SK-N-SH treated with all-trans-retinoic acid at 6 μM for 48 hours (cell line): Measurements from ENCODE around the gene SYNE1.
A peak's percentile ranks its signal among the peaks of the same experiment; 100 is the strongest.

Source experiments
- OSR1 ChIP-seq: fragments of 250-450 bp; sonication (Bioruptor Pico); IDR thresholded peaks from 2 replicates; pipeline ENCODE4 v1.8.0; 2022; ENCODE audit warnings: moderate library complexity, mild to moderate bottlenecking, inconsistent platforms
- PPARA ChIP-seq: fragments of 250-450 bp; sonication (Bioruptor Pico); IDR thresholded peaks from 2 replicates; pipeline ENCODE4 v1.5.0; 2020; ENCODE audit warnings: mild to moderate bottlenecking, borderline replicate concordance
- RARB ChIP-seq: fragments of 250-450 bp; sonication (Bioruptor Pico); IDR thresholded peaks from 2 replicates; pipeline ENCODE4 v1.8.0; 2021; ENCODE audit warnings: mild to moderate bottlenecking, moderate library complexity
- SNAI2 ChIP-seq: fragments of 250-450 bp; sonication (Bioruptor Pico); IDR thresholded peaks from 2 replicates; pipeline ENCODE4 v1.5.0; 2020; ENCODE audit warnings: mild to moderate bottlenecking, moderate library complexity
- TCF4 ChIP-seq: fragments of 250-450 bp; sonication (Bioruptor Pico); IDR thresholded peaks from 2 replicates; pipeline ENCODE4 v1.8.0; 2021; ENCODE audit warnings: mild to moderate bottlenecking, moderate library complexity, borderline replicate concordance
- TF ChIP-seq, protein P1 (sequence below): fragments of 250-450 bp; sonication (Bioruptor Pico); IDR thresholded peaks from 2 replicates; pipeline ENCODE4 v1.8.0; 2021; ENCODE audit warnings: low read depth, mild to moderate bottlenecking, moderate library complexity, borderline replicate concordance

DNA sequence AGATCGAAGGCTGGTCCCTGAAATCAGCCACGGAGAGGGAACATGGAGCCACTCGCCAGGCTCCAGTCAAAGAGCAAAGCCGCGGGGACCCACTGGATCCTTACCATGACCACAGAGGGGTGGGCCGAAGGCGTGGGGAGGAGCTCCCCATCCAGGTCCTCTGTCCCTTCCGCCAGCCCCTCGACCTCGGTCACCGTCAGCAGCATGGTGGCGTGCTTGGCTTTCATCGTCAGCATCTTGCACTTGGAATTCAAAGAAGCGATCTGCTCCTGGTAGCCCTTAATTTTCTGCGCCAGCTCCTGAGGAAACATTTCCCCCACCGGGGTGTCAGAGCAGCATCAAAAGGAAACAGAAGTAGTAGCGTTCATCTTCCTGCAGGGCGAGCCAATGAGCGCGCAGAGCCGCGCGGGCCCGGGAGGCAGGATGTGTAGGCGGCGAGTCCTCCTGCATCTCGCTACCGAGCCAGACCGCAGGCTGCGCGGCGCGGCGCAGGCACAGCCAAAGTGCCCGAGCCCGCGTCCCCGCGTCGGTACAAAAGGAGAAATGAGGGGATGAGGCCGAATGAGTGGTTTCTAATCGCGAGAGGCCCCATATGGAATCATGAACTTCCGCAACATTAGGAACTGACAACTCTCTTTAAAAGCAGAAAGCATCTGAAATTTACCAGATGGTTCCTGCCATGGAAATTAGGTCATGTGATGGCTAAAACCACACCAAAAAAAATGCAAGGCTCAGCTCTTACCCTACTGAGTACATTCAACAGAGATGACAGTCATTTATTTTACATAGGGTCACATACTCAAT lies 335.2 kb downstream of the SYNE1 start:
- TF ChIP-seq, protein P1, sequence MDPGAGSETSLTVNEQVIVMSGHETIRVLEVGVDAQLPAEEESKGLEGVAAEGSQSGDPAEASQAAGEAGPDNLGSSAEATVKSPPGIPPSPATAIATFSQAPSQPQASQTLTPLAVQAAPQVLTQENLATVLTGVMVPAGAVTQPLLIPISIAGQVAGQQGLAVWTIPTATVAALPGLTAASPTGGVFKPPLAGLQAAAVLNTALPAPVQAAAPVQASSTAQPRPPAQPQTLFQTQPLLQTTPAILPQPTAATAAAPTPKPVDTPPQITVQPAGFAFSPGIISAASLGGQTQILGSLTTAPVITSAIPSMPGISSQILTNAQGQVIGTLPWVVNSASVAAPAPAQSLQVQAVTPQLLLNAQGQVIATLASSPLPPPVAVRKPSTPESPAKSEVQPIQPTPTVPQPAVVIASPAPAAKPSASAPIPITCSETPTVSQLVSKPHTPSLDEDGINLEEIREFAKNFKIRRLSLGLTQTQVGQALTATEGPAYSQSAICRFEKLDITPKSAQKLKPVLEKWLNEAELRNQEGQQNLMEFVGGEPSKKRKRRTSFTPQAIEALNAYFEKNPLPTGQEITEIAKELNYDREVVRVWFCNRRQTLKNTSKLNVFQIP (CRISPR knock-in tag), result no peak
- no peak for TF ChIP-seq RARB (CRISPR knock-in tag)
- TF ChIP-seq OSR1 (CRISPR knock-in tag), result no peak
- TF ChIP-seq SNAI2 (CRISPR knock-in tag), result peak; percentile 66; the same call in 1 of the 2 replicates
- TF ChIP-seq PPARA (CRISPR knock-in tag), result no peak
- peak; percentile 66; the same call in 1 of the 2 replicates for TF ChIP-seq TCF4 (CRISPR knock-in tag)
